K562 (cell line): ENCODE measurements around the gene FAT2.

ENCODE experiments used
- CREM ChIP-seq: IDR thresholded peaks from 2 replicates; pipeline ENCODE4 v1.6.1; 2014; ENCODE audit warnings: antibody characterized with exemption, low read depth
- EP300 ChIP-seq: IDR thresholded peaks from 2 replicates; pipeline ENCODE4 v1.6.1; 2012; ENCODE audit warnings: low read length, improper control_type of control experiment
- FOS ChIP-seq: IDR thresholded peaks from 3 replicates; pipeline ENCODE4 v1.6.1; 2011; ENCODE audit not compliant: insufficient read length; ENCODE audit errors: extremely low read depth
- GATA2 ChIP-seq: sonication (generic); formaldehyde crosslinking; IDR thresholded peaks from 2 replicates; pipeline ENCODE4 v1.4.0; 2020; ENCODE audit warnings: mild to moderate bottlenecking, missing genetic modification reagents
- SP1 ChIP-seq: sonication (generic); formaldehyde crosslinking; IDR thresholded peaks from 2 replicates; pipeline ENCODE4 v1.8.1; 2022; ENCODE audit warnings: mild to moderate bottlenecking, missing genetic modification reagents

- TF ChIP-seq CREM (no peak), GATA2 (no peak), EP300 (no peak), FOS (no peak), SP1 (no peak)
These were observed 18.3 kb downstream of the FAT2 start for GRCh38 chr5:151572657-151573368.
